Testis (tissue), 3 donors: ENCODE data around the gene U2AF2. TPM values are rescaled to one million over a fixed set of nuclear protein-coding genes. Genes with fewer than 3 reads are reported as not detected.

Experiments
- DNase-seq: peaks from one replicate; pipeline ENCODE4 v3.0.0-alpha.2; 2019
- H3K27ac ChIP-seq, 2 donors: fragments of 200-600 bp; sonication (generic); one replicate each; pipeline ENCODE4 v1.5.1; 2019
- H3K27me3 ChIP-seq: fragments of 200-600 bp; sonication (generic); one replicate; pipeline ENCODE4 v1.5.1; 2019
- H3K36me3 ChIP-seq: fragments of 200-600 bp; sonication (generic); one replicate; pipeline ENCODE4 v1.5.1; 2017; ENCODE audit warnings: low read depth; ENCODE audit errors: missing control alignments
- H3K4me1 ChIP-seq: fragments of 200-600 bp; sonication (generic); one replicate; pipeline ENCODE4 v1.5.1; 2019
- H3K4me3 ChIP-seq, 2 donors: fragments of 200-600 bp; sonication (generic); one replicate each; pipeline ENCODE4 v1.5.1; 2017 to 2019
- H3K9me3 ChIP-seq: fragments of 200-600 bp; sonication (generic); one replicate; pipeline ENCODE4 v1.5.1; 2017
- POLR2A ChIP-seq: fragments of 450-650 bp; IDR thresholded peaks from one replicate; pipeline ENCODE4 v1.6.1; 2017; ENCODE audit warnings: antibody characterized with exemption, mild to moderate bottlenecking, moderate library complexity
- WGBS, 2 donors: methylation state at CpG; one replicate each; pipeline ENCODE4 v1.1.5; 2018; 5-methylcytosine and 5-hydroxymethylcytosine counted together
- intact Hi-C: fragments of 100-400 bp; cut with DNase I; formaldehyde crosslinking; loops from one replicate; pipeline ENCODE4 v1.15.1; 2023; ENCODE audit warnings: low total_unique reads
- polyA plus RNA-seq: library from polyadenylated mRNA; stranded (reverse); fragments of 350-450 nt; fragmentation: Illumina TruSeq; extraction: RNeasy Lipid Tissue Mini Kit (QIAGEN cat#74804); gene quantifications from one replicate; pipeline ENCODE4 v1.2.3, GENCODE V29; 2014; ENCODE audit warnings: low read depth, low replicate concordance; ENCODE audit not compliant: insufficient read depth
- total RNA-seq, 2 donors: library from RNA; depleted of rRNA; stranded (reverse); fragments of >200 nt; gene quantifications; one replicate each; pipeline ENCODE4 v1.2.3, GENCODE V29; 2016
- TF ChIP-seq, protein P1 (sequence below), 3 experiments: fragments of 450-650 bp in 2 of 3; fragments of 200-600 bp in 1 of 3; sonication (generic) in 1 of 3; IDR thresholded peaks; one replicate each; pipeline ENCODE4 v1.5.1; 2016 to 2019; ENCODE audit warnings: antibody characterized with exemption in 3 of 3, mild to moderate bottlenecking in 2 of 3, moderate library complexity in 1 of 3

Gene U2AF2
- total and polyA plus RNA-seq, 3 donors from 2014 or later: 163 to 281 (median 264) TPM

DNA sequence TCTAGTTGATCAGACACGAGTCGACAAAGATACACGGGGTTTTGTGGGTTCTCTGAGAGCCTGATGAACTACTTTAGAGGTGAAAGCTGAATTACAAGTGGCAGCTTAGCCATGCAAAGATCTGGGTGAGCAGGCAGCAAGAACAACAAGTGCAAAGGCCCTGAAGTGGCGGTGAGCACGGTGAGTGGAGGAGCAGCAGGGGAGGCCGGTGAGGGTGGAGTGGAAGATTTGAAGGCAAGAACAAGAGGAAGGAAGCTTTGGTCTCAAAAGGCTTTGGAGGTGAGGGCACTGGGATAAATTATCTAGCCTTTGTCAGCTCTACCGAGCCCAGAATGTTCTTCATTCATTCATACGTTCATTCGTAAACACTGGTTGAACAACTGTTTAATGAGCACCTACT lies 48.0 kb upstream of the U2AF2 start:
- Histone ChIP-seq H3K4me1 (peaks cover 18% of the 10 kb centered on the region), H3K27ac (peak overlapping the region in 1 of 2 donors; percentile 53), H3K4me3 (no peak overlapping the region), H3K27me3 (no peaks in the 10 kb centered on the region), H3K36me3 (no peaks in the 10 kb centered on the region), H3K9me3 (no peaks in the 10 kb centered on the region)
- TF ChIP-seq, protein P1, sequence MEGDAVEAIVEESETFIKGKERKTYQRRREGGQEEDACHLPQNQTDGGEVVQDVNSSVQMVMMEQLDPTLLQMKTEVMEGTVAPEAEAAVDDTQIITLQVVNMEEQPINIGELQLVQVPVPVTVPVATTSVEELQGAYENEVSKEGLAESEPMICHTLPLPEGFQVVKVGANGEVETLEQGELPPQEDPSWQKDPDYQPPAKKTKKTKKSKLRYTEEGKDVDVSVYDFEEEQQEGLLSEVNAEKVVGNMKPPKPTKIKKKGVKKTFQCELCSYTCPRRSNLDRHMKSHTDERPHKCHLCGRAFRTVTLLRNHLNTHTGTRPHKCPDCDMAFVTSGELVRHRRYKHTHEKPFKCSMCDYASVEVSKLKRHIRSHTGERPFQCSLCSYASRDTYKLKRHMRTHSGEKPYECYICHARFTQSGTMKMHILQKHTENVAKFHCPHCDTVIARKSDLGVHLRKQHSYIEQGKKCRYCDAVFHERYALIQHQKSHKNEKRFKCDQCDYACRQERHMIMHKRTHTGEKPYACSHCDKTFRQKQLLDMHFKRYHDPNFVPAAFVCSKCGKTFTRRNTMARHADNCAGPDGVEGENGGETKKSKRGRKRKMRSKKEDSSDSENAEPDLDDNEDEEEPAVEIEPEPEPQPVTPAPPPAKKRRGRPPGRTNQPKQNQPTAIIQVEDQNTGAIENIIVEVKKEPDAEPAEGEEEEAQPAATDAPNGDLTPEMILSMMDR (IDR thresholded peaks at IDR 0.05): no peak
- TF ChIP-seq POLR2A: no peak
- 50 to 68% methylated on average over 9 of the region's 9 CpGs for WGBS, 2 donors
- DNase-seq: no peak
- intact Hi-C loops: loop anchor here (10.0 kb wide), 1 partner anchor 92 kb away; no protein-coding TSS in a partner anchor

DNA sequence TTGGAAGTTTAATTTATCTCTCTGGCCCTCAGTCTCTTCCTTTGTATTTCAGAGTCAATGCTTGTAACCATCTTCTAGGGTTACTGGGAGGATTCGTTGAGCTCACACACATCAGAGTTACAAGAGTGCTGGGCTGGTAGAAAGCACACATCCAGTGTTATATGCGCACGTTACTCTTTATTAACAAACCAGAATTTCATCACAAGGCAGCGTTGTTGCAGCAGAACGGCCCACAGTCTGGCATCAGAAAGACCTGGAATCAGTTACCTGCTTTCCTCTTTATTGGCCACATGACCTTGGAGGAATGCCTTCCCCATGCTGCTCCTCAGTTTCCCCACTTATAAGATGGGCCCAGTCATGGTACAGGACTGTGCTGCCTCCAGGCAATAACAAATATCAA lies 45.5 kb upstream of the U2AF2 start:
- Histone ChIP-seq H3K27ac (no peak overlapping the region), H3K9me3 (no peaks in the 10 kb centered on the region), H3K36me3 (no peaks in the 10 kb centered on the region), H3K4me3 (no peak overlapping the region), H3K4me1 (peaks cover 20% of the 10 kb centered on the region), H3K27me3 (no peaks in the 10 kb centered on the region)
- TF ChIP-seq POLR2A: no peak
- TF ChIP-seq, protein P1 (IDR thresholded peaks at IDR 0.05): no peak
- no peak for DNase-seq
- intact Hi-C loops: loop anchor here (10.0 kb wide), 1 partner anchor 95 kb away; no protein-coding TSS in a partner anchor
- WGBS, 2 donors: 92 to 93% methylated on average over 5 of the region's 5 CpGs

DNA sequence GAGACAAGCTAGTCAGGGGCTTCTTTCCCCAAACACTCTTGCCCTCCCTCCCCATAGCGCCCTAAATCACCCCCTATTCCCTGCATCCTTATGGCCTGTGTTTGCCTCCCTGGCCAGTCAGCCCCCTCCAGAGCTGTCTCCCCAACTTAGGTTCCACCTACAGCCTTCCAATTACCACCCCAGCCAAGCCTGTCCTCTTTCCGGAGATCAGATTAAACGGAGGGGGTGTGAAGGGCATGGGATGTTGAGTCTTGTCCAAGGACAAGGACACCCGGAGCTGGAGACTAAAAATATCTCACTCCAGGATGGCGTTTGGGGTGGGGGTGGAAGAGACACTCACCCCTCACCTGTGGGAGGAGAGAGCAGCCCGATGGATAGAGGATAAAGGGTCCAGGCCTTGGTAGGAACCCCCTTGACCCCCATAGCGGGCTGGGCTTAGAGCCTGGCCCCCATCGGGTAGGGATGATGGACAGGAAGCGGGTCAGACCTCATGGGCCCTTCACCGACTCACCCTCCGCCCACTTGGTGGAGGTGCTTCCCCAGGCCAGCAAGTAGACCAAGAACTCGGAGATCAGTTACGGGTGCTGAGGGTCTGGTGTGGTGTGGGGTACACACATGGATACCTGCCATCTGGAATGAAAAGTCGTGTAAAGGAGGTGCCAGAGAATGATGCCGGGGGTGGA lies 43.4 kb upstream of the U2AF2 start:
- Histone ChIP-seq H3K4me1 (peaks cover 17% of the 10 kb centered on the region), H3K27me3 (no peaks in the 10 kb centered on the region), H3K4me3 (no peak overlapping the region), H3K36me3 (no peaks in the 10 kb centered on the region), H3K27ac (no peak overlapping the region), H3K9me3 (no peaks in the 10 kb centered on the region)
- no peak for DNase-seq
- no peak for TF ChIP-seq POLR2A
- TF ChIP-seq, protein P1 (IDR thresholded peaks at IDR 0.05): no peak
- WGBS, 2 donors: 50 to 56% methylated on average over 14 to 15 of the region's 15 CpGs
- intact Hi-C loops: no loop called here

DNA sequence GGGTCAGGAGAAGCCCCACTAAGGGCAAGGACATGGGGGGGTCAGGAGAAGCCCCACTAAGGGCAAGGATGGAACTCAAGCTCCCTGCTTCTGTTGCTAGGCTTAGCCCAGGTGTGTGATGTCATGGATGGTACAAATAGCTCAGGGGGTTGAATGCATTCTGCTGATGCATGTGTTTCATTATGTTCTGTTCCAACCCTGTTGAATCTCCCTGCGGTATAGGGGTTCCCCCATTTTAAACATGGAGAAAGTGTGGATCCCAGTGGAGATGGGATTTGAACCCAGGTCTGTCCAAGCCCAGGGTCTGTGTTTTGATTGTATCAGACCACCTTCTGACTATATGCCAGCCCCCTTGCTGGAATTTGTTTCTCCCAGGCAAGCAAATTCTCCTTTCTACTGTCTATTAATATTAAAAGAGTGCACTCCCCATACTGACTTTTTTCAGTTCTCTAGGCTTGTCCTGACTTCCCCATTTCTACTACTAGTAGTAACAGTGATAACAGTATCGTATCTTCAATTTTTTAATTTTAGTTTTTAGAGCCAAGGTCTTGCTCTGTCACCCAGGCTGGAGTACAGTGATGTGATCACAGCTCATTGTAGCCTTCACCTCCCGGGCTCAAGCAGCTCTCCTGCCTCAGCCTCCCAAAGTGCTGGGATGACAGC lies 42.7 kb upstream of the U2AF2 start:
- WGBS, 2 donors: 66 to 74% methylated on average over 3 of the region's 3 CpGs

More for the DNA sequence above, 42.7 kb upstream of the U2AF2 start:
- Histone ChIP-seq H3K27ac (no peak overlapping the region), H3K4me3 (no peak overlapping the region), H3K36me3 (no peaks in the 10 kb centered on the region), H3K9me3 (no peaks in the 10 kb centered on the region), H3K4me1 (peaks cover 12% of the 10 kb centered on the region), H3K27me3 (no peaks in the 10 kb centered on the region)
- no peak for DNase-seq
- no peak for TF ChIP-seq POLR2A
- TF ChIP-seq, protein P1 (IDR thresholded peaks at IDR 0.05): no peak
- intact Hi-C loops: no loop called here
